CD4-positive, alpha-beta T cell (primary cell): ENCODE measurements around the gene CDK2AP2. TPM values are rescaled to one million over a fixed set of nuclear protein-coding genes. Genes with fewer than 3 reads are reported as not detected.

Experiments
- ATAC-seq: fragments of 200-7000 bp; cut with Tn5 transposase; one replicate; pipeline ENCODE4 v1.10.0; 2022; ENCODE audit warnings: mild to moderate bottlenecking; ENCODE audit not compliant: poor library complexity
- CTCF ChIA-PET: fragments of 350-600 bp; sonication (Branson Sonifier 250); formaldehyde crosslinking; loops from one replicate; lab custom pipeline; 2021; ENCODE audit warnings: antibody characterized with exemption, inconsistent platforms; lab: Charles Lee
- POLR2A ChIA-PET: fragments of 350-600 bp; sonication (Branson Sonifier 250); formaldehyde crosslinking; loops from one replicate; lab custom pipeline; 2021; ENCODE audit warnings: antibody characterized with exemption, inconsistent platforms; lab: Charles Lee
- DNase-seq, 14 experiments: peaks; one replicate each; pipeline ENCODE4 v3.0.0-alpha.2; 2013 to 2020; ENCODE audit warnings: mixed read lengths in 2 of 14
- H3K27ac ChIP-seq, 2 donors: one replicate each; pipeline versions ENCODE4 v1.5.1 to v1.7.0; 2013; ENCODE audit warnings: low read length in 2 of 2, low read depth in 1 of 2, mild to moderate bottlenecking in 1 of 2
- H3K27me3 ChIP-seq, 2 experiments: 1 replicate in 1 of 2; 2 replicates in 1 of 2; pipeline versions ENCODE4 v1.6.1 to v1.7.0; 2013; ENCODE audit warnings: low read length in 2 of 2, control low read depth in 1 of 2, mild to moderate bottlenecking in 1 of 2, moderate library complexity in 1 of 2; ENCODE audit not compliant: insufficient read depth in 2 of 2, control insufficient read depth in 1 of 2
- H3K36me3 ChIP-seq: one replicate; pipeline ENCODE4 v1.6.1; 2013; ENCODE audit warnings: low read length, control low read depth; ENCODE audit not compliant: insufficient read depth
- H3K4me1 ChIP-seq: one replicate; pipeline ENCODE4 v1.6.1; 2013; ENCODE audit warnings: low read length, control low read depth; ENCODE audit not compliant: insufficient read depth
- H3K4me3 ChIP-seq: one replicate; pipeline ENCODE4 v1.5.1; 2013; ENCODE audit warnings: mild to moderate bottlenecking, low read length, moderate library complexity
- H3K9me3 ChIP-seq, 2 experiments: 1 replicate in 1 of 2; 2 replicates in 1 of 2; pipeline versions ENCODE4 v1.6.1 to v1.7.0; 2013; ENCODE audit warnings: low read length in 2 of 2, mild to moderate bottlenecking in 2 of 2, control low read depth in 1 of 2, moderate library complexity in 1 of 2; ENCODE audit not compliant: control insufficient read depth in 1 of 2, insufficient read depth in 1 of 2
- H3K27ac Mint-ChIP-seq: one replicate; pipeline ENCODE4 v1.8.0; 2020; ENCODE audit warnings: mixed read lengths
- H3K27me3 Mint-ChIP-seq: one replicate; pipeline ENCODE4 v1.8.0; 2021; ENCODE audit warnings: mixed read lengths
- H3K36me3 Mint-ChIP-seq: one replicate; pipeline ENCODE4 v1.8.0; 2021; ENCODE audit warnings: low read depth, mixed read lengths
- H3K4me1 Mint-ChIP-seq: one replicate; pipeline ENCODE4 v1.8.0; 2021; ENCODE audit warnings: low read depth, mixed read lengths
- H3K4me3 Mint-ChIP-seq: one replicate; pipeline ENCODE4 v1.8.0; 2020; ENCODE audit warnings: mild to moderate bottlenecking, mixed read lengths
- H3K9me3 Mint-ChIP-seq: one replicate; pipeline ENCODE4 v1.8.0; 2020; ENCODE audit warnings: mixed read lengths
- intact Hi-C, 2 experiments: fragments of 100-400 bp; cut with DNase I in 1 of 2; cut with micrococcal nuclease in 1 of 2; formaldehyde crosslinking; loops; one replicate each; pipeline versions ENCODE4 v1.15.1 to v1.9.0; 2023 to 2025; cut with DNase I, micrococcal nuclease
- total RNA-seq, 174 experiments: library from RNA in 2 of 174; stranded (reverse) in 2 of 174; gene quantifications; one replicate each; pipeline ENCODE4 v1.2.3 and lab custom pipeline; 2021 to 2026
- TF ChIP-seq, protein P1 (sequence below): fragments of 200-600 bp; IDR thresholded peaks from one replicate; pipeline ENCODE4 v1.8.0; 2022; ENCODE audit warnings: antibody characterized with exemption, mild to moderate bottlenecking

The CDK2AP2 gene
- total RNA-seq, 2 experiments from 2014 or later: 19.5 to 22.0 TPM

DNA sequence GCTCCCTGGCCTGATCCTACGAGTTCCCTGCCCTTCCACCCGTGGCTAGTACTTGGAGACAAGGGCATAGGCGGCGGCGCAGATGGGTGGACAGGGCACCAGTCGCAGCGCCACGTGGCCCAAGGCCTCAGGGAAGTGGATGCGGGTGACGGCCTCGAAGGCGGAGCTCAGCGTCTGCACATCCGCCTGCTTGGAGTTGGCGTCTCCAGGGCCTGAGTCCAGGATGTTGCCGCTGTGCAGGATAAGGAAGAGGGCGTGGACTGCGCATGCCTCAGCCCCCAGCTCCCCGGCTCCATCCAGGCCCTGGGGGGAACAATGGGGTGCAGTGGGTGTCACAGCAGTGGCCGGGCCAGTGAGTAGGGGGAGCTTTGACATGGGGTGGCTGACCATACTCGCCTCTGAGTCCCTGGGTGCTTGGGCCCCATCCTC, 9.4 kb downstream of the CDK2AP2 start:
- no peaks in the 10 kb centered on the region for H3K9me3 Mint-ChIP-seq
- ATAC-seq (no peak), DNase-seq (peak in 1 of 14 experiments; percentile 21)
- no peaks in the 10 kb centered on the region for H3K27me3 ChIP-seq
- intact Hi-C loops: no loop called here
- H3K27ac ChIP-seq: no peak overlapping the region
- POLR2A ChIA-PET: interaction anchor here (0.6 to 0.7 kb wide), 3 partner anchors 12 to 24 kb away, joined by 3 read pairs; no protein-coding TSS in a partner anchor
- peaks cover 24% of the 10 kb centered on the region for H3K4me1 ChIP-seq
- peaks cover 21% of the 10 kb centered on the region for H3K4me1 Mint-ChIP-seq
- no peaks in the 10 kb centered on the region for H3K9me3 ChIP-seq
- H3K27ac Mint-ChIP-seq: no peak overlapping the region
- TF ChIP-seq, protein P1, sequence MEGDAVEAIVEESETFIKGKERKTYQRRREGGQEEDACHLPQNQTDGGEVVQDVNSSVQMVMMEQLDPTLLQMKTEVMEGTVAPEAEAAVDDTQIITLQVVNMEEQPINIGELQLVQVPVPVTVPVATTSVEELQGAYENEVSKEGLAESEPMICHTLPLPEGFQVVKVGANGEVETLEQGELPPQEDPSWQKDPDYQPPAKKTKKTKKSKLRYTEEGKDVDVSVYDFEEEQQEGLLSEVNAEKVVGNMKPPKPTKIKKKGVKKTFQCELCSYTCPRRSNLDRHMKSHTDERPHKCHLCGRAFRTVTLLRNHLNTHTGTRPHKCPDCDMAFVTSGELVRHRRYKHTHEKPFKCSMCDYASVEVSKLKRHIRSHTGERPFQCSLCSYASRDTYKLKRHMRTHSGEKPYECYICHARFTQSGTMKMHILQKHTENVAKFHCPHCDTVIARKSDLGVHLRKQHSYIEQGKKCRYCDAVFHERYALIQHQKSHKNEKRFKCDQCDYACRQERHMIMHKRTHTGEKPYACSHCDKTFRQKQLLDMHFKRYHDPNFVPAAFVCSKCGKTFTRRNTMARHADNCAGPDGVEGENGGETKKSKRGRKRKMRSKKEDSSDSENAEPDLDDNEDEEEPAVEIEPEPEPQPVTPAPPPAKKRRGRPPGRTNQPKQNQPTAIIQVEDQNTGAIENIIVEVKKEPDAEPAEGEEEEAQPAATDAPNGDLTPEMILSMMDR: no peak
- H3K36me3 Mint-ChIP-seq: peaks cover 49% of the 10 kb centered on the region
- H3K4me3 Mint-ChIP-seq: no peak overlapping the region
- H3K36me3 ChIP-seq: peaks cover 86% of the 10 kb centered on the region
- CTCF ChIA-PET: no interaction called here
- H3K4me3 ChIP-seq: no peak overlapping the region
- H3K27me3 Mint-ChIP-seq: no peaks in the 10 kb centered on the region

DNA sequence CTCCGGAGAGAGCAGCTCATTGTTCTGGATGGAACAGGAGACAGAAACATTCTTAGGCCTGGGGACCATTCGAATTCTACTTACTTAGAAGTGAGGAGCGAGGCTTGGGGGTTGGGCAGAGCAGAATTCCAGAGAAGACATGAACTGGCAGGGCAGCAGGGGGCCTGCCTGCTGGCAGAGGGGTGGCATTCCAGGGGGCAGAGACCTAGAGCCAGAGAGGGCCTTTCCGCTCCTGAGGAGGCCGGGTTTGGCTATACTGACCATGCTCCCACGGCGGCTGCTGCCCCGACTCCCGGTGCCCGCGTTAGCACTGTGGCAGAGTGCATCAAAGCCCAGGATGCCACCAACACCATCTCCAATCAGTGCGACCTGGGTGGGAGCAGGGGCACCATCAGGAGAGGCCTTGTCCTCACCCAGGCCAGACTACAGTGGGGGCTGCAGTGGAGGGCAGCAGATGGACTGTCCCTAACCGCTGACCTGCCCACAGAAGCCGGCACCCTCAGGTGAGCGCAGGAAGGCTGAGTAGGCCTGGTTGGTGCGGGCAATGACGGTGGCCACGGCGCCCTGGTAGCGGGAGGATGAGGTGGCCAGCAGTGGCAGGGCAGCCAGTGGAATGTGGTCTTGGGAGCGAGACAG, 10.2 kb downstream of the CDK2AP2 start:
- H3K27ac Mint-ChIP-seq: no peak overlapping the region
- H3K36me3 ChIP-seq: peaks cover 90% of the 10 kb centered on the region
- intact Hi-C loops: no loop called here
- H3K9me3 ChIP-seq: no peaks in the 10 kb centered on the region
- ATAC-seq: no peak
- no peaks in the 10 kb centered on the region for H3K27me3 ChIP-seq
- no peak overlapping the region for H3K27ac ChIP-seq
- no peak overlapping the region for H3K4me3 ChIP-seq
- peaks cover 13% of the 10 kb centered on the region for H3K4me1 Mint-ChIP-seq
- H3K36me3 Mint-ChIP-seq: peaks cover 48% of the 10 kb centered on the region
- TF ChIP-seq, protein P1: no peak
- no peaks in the 10 kb centered on the region for H3K9me3 Mint-ChIP-seq
- peak in 1 of 14 experiments; percentile 18 for DNase-seq
- CTCF ChIA-PET: no interaction called here
- H3K27me3 Mint-ChIP-seq: no peaks in the 10 kb centered on the region
- peaks cover 20% of the 10 kb centered on the region for H3K4me1 ChIP-seq
- POLR2A ChIA-PET: interaction anchor here (0.7 kb wide), 1 partner anchor 23 kb away, joined by 3 read pairs; no protein-coding TSS in a partner anchor
- no peak overlapping the region for H3K4me3 Mint-ChIP-seq

DNA sequence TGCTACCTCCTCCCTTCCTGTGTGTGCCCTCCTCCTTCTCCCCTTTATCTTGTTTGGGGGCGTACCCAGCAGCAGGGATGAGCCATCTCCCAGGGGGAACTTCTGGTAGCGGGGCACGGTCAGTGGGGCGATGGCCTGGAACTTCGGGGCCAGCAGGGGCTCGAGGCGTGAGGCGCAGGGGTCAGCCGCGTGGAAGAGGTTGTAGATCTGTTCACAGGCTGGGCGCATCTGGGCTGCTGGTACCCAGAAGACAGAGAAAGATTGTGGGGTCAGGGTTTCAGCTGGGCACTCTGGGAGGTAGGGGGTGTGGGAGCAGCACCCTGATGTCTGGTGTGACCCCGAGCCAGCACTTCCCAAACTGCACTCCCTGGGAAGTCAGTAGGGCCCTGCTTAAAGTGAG, 11.8 kb downstream of the CDK2AP2 start:
- H3K36me3 ChIP-seq: peaks cover 90% of the 10 kb centered on the region
- Mint-ChIP-seq H3K27me3 (no peaks in the 10 kb centered on the region), H3K9me3 (no peaks in the 10 kb centered on the region), H3K27ac (no peak overlapping the region), H3K36me3 (peaks cover 50% of the 10 kb centered on the region), H3K4me1 (peaks cover 8% of the 10 kb centered on the region), H3K4me3 (no peak overlapping the region)
- H3K4me3 ChIP-seq: no peak overlapping the region
- no peaks in the 10 kb centered on the region for H3K9me3 ChIP-seq
- no peak overlapping the region for H3K27ac ChIP-seq
- no peak for ATAC-seq
- H3K27me3 ChIP-seq: no peaks in the 10 kb centered on the region
- TF ChIP-seq, protein P1: no peak
- ChIA-PET CTCF (no interaction called here), POLR2A (interaction anchor here (1.0 kb wide), 1 partner anchor 118 kb away, joined by 3 read pairs; no protein-coding TSS in a partner anchor)
- peaks cover 9% of the 10 kb centered on the region for H3K4me1 ChIP-seq
- no peak for DNase-seq
- intact Hi-C loops: no loop called here
